Umbilical cord (tissue), 2 donors: ENCODE results near the gene PVALEF. TPM values are rescaled to one million over a fixed set of nuclear protein-coding genes. Genes with fewer than 3 reads are reported as not detected.

Experiments used
- DNase-seq: peaks from one replicate; pipeline ENCODE4 v3.0.0-alpha.2; 2015; ENCODE audit warnings: low spot score
- total RNA-seq: library from RNA; depleted of rRNA; stranded (reverse); fragments of >200 nt; gene quantifications from one replicate; pipeline ENCODE4 v1.2.3, GENCODE V29; 2014; ENCODE audit warnings: low replicate concordance; ENCODE audit not compliant: insufficient read depth

Gene PVALEF
- total RNA-seq, 1 donor from 2014 or later = not detected

DNA sequence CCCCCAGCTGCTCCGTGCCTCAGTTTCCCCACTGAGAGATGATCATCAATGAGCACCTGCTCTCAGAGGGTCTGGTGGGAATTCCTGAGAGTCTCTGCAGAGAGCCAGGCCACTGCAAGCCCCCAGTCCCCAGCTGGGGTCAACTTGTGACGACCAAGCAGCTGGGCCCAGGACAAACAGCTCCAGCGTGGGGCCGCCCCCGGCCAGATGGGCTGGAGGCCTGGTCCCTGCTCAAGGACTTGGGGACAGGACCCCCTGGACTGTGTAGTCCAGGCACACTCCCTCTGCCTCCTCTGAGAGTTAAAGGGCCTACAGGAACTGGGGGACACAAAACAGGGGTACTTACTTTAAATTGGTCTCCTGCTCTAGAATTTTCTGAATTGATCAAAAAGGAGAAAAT is 17.3 kb downstream of the PVALEF start:
- no peak for DNase-seq

DNA sequence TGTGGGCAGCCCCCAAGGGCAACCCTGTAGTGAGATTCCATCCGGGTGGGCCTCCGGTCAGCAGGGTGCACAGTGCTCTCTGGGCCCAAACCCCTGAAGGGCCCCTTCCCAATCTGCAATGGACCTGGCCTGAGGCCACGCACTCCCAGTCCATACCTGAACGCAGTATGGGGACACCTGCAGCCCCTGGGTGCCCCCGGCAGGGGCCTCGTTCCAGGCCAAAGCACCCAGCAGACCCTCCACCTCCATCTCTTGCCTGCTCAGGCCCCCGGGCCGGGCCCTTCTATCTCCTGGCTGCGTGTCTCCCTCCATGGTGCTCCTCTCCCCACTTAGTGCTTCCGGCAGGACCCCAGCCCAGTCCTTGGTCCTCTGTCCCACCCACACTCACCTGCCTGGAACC is 18.0 kb downstream of the PVALEF start:
- DNase-seq = no peak

DNA sequence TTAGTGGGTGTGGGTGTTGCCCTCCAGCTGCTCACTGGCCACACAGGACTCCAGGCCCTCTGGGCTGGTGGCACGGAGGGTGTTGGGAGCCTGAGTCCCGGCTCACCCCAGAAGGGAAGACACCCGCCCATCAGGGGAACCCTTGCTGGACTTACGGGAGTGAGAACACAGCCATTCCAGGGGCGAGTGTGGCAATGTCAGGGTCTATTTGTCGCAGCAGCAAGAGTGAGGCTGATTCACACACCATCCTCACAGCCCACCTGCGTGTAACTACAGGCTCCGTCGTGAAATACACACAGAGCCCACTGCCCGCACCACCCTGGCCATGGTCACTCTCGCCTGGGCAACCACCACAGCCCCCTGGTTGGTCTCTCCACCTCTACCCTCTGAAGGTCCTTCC is 18.5 kb downstream of the PVALEF start:
- DNase-seq = no peak

DNA sequence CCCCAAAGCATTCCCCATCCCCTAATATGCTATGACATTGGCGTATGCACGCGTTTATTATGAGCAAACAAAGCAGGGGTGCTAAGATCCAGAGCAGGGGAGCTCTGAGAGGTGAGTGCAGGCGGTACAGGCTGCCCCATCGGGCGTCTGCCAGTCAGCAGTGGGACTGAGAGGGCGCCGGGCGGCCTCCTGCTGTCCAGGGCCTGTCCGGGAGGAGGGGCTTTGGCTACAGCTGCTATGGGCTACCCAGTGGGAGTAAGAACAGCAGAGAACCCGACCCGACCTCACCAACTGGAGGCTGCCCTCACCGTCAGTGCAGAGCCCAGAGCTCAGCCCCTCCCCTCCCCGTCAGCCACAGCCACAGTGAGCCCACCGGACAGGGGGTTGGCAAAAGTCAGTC is 19.2 kb downstream of the PVALEF start:
- no peak for DNase-seq

DNA sequence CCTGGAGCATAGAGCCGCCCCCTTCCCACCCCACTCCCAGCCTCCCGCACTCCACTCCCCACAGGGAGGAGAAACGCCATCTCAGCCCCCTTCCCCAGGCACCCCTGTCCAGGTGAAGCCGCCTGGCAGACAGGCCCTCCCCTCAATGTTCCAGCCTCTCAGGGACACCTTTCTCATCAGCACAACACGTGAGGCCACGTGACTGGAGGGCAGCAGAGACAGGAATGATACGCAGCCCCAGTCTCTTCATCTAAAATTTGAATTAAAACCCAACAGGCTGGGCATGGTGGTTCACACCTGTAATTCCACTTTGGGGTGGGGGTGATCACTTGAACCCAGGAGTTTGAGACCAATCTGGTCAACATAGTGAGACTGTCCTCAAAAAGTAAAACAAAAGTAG is 20.9 kb downstream of the PVALEF start:
- DNase-seq = no peak

DNA sequence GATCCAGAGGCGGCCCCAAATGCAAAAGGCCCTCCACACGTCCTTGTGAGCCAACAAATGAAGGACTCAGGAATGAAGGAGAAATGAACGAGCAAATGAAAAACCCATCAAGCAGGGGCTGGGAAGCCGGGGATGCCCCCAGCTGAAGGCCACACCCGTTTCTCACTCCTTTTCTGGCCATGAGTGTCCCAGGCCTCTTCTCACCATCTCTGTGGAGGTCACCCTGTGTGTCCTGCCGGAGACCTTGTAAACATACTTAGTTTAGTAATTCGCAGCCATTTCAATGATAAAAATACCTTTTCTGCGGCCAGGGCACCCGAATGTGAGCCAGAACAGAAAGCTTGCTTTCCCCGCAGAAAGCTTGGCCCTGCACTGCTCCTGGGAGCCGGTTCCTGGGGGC is 21.8 kb downstream of the PVALEF start:
- no peak for DNase-seq

GRCh38 chr17:81187586-81188490 is 22.5 kb downstream of the PVALEF start:
- no peak for DNase-seq

GRCh38 chr17:81188491-81188840 is 23.2 kb downstream of the PVALEF start:
- no peak for DNase-seq

GRCh38 chr17:81189016-81189415 is 23.7 kb downstream of the PVALEF start:
- no peak for DNase-seq

DNA sequence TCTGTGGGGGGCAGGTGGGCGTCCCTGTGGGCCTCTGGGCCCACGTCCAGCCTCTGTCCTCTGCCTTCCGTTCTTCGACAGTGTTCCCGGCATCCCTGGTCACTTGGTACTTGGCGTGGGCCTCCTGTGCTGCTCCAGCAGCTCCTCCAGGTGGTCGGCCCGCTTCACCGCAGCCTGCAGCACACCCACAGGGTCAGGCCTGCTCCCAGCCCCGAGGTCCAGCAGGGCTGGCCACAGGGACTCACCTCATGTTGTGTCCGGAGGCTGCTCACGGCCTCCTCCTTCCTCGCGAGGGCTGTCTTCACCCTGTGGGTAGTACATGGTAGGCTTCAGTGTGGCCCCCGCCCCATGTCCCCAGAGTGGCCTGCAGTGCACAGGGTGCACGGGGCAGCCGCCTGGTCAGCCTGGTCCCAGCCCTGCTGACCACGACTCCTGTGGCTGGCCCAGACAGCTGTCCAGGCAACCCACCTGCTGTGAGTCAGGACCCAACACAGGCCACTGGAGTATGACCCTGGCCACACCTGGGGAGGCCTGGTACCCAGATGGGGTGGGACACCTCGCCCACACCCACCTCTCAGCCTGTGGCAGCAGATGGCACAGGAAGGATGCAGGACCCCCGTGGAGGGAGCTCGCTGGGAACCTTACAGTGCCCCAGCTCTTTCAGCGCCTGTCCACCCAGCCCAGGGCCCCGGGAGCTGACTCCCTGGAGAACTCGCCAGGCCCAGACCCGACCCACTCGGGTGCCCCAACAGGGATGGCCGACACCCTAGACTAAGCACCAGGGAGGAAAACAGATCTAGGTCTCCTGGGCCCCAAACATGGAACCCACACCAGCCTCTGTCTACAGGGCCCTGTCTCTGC is 24.6 kb downstream of the PVALEF start:
- DNase-seq = no peak

DNA sequence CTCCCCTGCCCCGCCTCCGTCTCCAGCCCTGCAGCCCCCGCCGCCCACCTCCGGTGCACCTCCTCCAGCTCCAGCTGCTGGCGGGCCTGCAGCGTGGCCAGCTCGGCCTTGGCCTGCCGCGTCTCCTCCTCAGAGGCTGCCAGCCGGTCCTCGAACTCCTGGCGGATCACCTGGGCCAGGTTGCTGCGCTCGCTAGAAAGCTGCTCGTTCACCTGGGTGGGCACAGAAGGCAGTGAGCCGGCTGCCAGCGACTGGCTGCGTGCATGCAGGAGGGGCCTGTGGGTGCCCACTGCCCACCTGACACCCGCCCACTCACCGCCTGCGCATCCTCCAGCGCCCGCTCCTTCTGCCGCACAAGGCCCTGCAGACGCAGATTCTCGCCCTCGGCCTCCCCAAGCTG is 25.3 kb downstream of the PVALEF start:
- DNase-seq = no peak

GRCh38 chr17:81191116-81191515 is 25.8 kb downstream of the PVALEF start:
- no peak for DNase-seq

- DNase-seq = no peak
Measured at GRCh38 chr17:81191646-81192045, 26.3 kb downstream of the PVALEF start.

- DNase-seq = no peak
Measured at GRCh38 chr17:81192386-81193050, 27.2 kb downstream of the PVALEF start.

- no peak for DNase-seq
Measured at GRCh38 chr17:81193051-81193410, 27.7 kb downstream of the PVALEF start.

DNA sequence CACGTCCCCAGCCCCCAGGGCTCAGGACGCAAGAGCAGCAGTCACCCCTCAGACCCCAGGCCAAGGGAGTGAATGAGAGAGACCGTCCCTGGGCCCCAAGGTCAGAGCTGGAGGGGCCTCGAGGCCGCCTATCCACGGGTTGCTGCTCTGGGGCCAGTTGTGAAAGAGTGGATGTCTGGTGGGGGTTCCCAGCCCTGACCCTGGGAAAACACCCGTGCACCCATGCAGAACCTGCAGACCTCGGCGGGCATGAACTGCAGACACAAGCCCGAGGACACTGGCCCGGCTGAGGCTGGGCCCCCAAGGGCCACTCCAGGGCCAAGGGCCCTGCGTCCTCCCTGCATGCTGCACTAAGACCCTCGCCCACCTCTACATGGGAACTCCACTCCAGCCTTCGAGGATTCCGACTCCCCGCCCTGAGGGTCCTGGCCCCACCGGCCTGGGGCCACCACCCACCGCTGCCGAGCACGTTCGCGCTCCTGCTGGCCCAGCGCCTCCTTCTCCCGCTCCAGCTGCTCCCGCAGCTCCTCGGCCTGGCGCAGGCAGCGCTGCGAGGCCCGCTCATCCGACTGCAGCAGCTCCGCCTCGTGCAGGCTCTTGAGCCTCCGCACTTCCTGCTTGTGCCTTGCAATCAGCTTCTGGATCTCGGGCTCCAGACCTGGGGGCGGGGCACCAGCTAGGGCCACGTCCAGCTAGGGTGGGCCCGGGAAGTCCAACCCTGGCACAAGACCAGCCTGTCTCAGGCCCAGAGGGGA is 28.3 kb downstream of the PVALEF start:
- peak; percentile 56 for DNase-seq

GRCh38 chr17:81194225-81194760 is 29.0 kb downstream of the PVALEF start:
- DNase-seq = no peak

- DNase-seq = no peak
Measured at GRCh38 chr17:81194941-81195901, 29.9 kb downstream of the PVALEF start.

DNA sequence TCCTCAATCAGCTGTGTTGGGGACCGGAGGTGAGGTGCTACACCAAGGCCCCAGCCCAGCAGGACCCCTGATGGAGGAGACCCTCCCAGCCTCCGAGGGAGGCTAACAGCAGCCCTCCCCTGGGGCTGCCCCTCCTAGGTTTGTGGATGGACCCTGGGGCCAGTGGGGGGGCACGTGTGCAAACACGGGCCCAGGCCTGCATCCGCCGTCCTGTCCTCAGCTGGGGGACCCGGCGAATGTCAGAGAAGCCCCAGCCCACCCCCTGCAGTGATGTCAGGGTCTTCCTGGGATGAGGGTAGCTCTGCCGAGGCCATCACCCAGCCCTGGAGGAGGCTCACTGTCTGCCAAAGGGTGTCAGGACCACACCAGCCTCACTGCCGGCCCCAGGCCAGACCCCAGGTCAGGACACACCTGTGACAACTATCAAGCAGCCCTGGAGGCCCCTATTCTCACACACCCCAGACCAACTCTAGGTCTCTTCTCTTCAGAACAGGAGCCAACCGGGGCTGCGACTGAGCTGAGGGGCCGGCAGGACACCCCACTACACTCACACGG is 30.7 kb downstream of the PVALEF start:
- DNase-seq = no peak
